Sigmoid colon (tissue), 7 donors: Measurements from ENCODE around the gene PTGIS. TPM values are rescaled to one million over a fixed set of nuclear protein-coding genes. Genes with fewer than 3 reads are reported as not detected.
A peak's percentile ranks its signal among the peaks of the same experiment; 100 is the strongest.

Experiments used
- DNase-seq: peaks from one replicate; pipeline ENCODE4 v3.0.0-alpha.2; 2019
- H3K27ac ChIP-seq, 4 donors: fragments of 200-600 bp; sonication (generic); one replicate each; pipeline ENCODE4 v1.5.1; 2016 to 2019; ENCODE audit warnings: mild to moderate bottlenecking in 1 of 4
- H3K27me3 ChIP-seq, 3 donors: fragments of 200-600 bp; sonication (generic); one replicate each; pipeline ENCODE4 v1.5.1; 2019; ENCODE audit warnings: mild to moderate bottlenecking in 1 of 3
- H3K36me3 ChIP-seq, 4 donors: fragments of 200-600 bp; sonication (generic); one replicate each; pipeline ENCODE4 v1.5.1; 2016 to 2019
- H3K4me1 ChIP-seq, 4 donors: fragments of 200-600 bp; sonication (generic); one replicate each; pipeline ENCODE4 v1.5.1; 2017 to 2019
- H3K4me3 ChIP-seq, 4 donors: fragments of 200-600 bp; sonication (generic); one replicate each; pipeline ENCODE4 v1.5.1; 2017 to 2019; ENCODE audit warnings: mild to moderate bottlenecking in 2 of 4, moderate library complexity in 1 of 4
- H3K9me3 ChIP-seq, 4 donors: fragments of 200-600 bp in 3 of 4; sonication (generic) in 3 of 4; one replicate each; pipeline versions ENCODE4 v1.5.1 to v1.6.1; 2013 to 2019
- CTCF ChIP-seq, 4 experiments: fragments of 450-650 bp in 3 of 4; fragments of 200-600 bp in 1 of 4; IDR thresholded peaks; one replicate each; pipeline ENCODE4 v1.5.1; 2016 to 2019; ENCODE audit warnings: antibody characterized with exemption in 4 of 4, mild to moderate bottlenecking in 3 of 4, moderate library complexity in 2 of 4
- EP300 ChIP-seq, 4 donors: sonication (generic); formaldehyde crosslinking; IDR thresholded peaks; one replicate each; pipeline ENCODE4 v1.6.1; 2017; ENCODE audit warnings: antibody characterized with exemption in 4 of 4
- POLR2A ChIP-seq, 2 donors: fragments of 450-650 bp; IDR thresholded peaks; one replicate each; pipeline ENCODE4 v1.6.1; 2016; ENCODE audit warnings: antibody characterized with exemption in 2 of 2, mild to moderate bottlenecking in 2 of 2, moderate library complexity in 2 of 2
- POLR2AphosphoS5 ChIP-seq, 4 donors: sonication (generic); formaldehyde crosslinking; IDR thresholded peaks; one replicate each; pipeline ENCODE4 v1.6.1; 2017; ENCODE audit warnings: antibody characterized with exemption in 4 of 4
- WGBS, 2 donors: extraction: QIAGEN DNeasy Blood & Tissue Kit; methylation state at CpG; one replicate each; pipeline ENCODE4 v1.1.7; 2013; 5-methylcytosine and 5-hydroxymethylcytosine counted together
- intact Hi-C: fragments of 100-400 bp; cut with DNase I; formaldehyde crosslinking; loops from one replicate; pipeline ENCODE4 v1.15.1; 2023
- polyA plus RNA-seq, 3 donors: library from polyadenylated mRNA; stranded (reverse); fragments of 200-250 nt; gene quantifications; one replicate each; pipeline ENCODE4 v1.2.3, GENCODE V29; 2013
- total RNA-seq, 4 donors: library from RNA; depleted of rRNA; stranded (reverse); fragments of >200 nt; gene quantifications; one replicate each; pipeline ENCODE4 v1.1.0, GENCODE V29; 2016
- donor health status: healthy with polysubstance abuse.
- donor health status: Bipolar disorder and iron deficiency.
- donor health status: healthy.

The PTGIS gene
- total and polyA plus RNA-seq, 7 donors: 0.46 to 241 (median 55.3) TPM

- peak; percentile 60 for DNase-seq
- H3K27me3 ChIP-seq: no peaks in the 10 kb centered on the region
- 78 to 87% methylated on average over 21 of the region's 21 CpGs for WGBS, 2 donors
- peaks cover 0 to 24% (median 6%) of the 10 kb centered on the region in 4 donors for H3K36me3 ChIP-seq
- intact Hi-C loops: loop anchor here (1.0 kb wide), 1 partner anchor 174 kb away; no protein-coding TSS in a partner anchor
- TF ChIP-seq EP300 (IDR thresholded peaks at IDR 0.05) (no peak), POLR2AphosphoS5 (IDR thresholded peaks at IDR 0.05) (no peak), POLR2A (IDR thresholded peaks at IDR 0.05) (no peak), CTCF (IDR thresholded peaks at IDR 0.05) (no peak)
- peak overlapping the region in 3 of 4 donors; percentile 32 to 86 (median 72) for H3K27ac ChIP-seq
- peaks cover 0 to 40% (median 38%) of the 10 kb centered on the region in 4 donors for H3K4me1 ChIP-seq
- H3K4me3 ChIP-seq: no peak overlapping the region
- no peaks in the 10 kb centered on the region for H3K9me3 ChIP-seq
These were observed 60.0 kb downstream of the PTGIS start for GRCh38 chr20:49507741-49508434.

- WGBS, 2 donors: 18 to 38% methylated on average over 9 of the region's 9 CpGs
- TF ChIP-seq EP300 (IDR thresholded peaks at IDR 0.05): no peak
- TF ChIP-seq POLR2AphosphoS5 (IDR thresholded peaks at IDR 0.05): peak in 1 of 4 donors; percentile 8
- H3K4me1 ChIP-seq: peaks cover 0 to 27% (median 25%) of the 10 kb centered on the region in 4 donors
These were observed 62.4 kb downstream of the PTGIS start for GRCh38 chr20:49505518-49505917.

GRCh38 chr20:49503176-49503575 is 64.8 kb downstream of the PTGIS start:
- 80 to 81% methylated on average over 6 of the region's 6 CpGs for WGBS, 2 donors
- H3K4me1 ChIP-seq: peaks cover 0 to 6% (median 6%) of the 10 kb centered on the region in 4 donors
- intact Hi-C loops: no loop called here
- H3K27ac ChIP-seq: no peak overlapping the region
- no peaks in the 10 kb centered on the region for H3K27me3 ChIP-seq
- H3K4me3 ChIP-seq: no peak overlapping the region
- TF ChIP-seq POLR2AphosphoS5 (IDR thresholded peaks at IDR 0.05) (no peak), CTCF (IDR thresholded peaks at IDR 0.05) (no peak), EP300 (IDR thresholded peaks at IDR 0.05) (no peak), POLR2A (IDR thresholded peaks at IDR 0.05) (no peak)
- no peaks in the 10 kb centered on the region for H3K9me3 ChIP-seq
- peak; percentile 32 for DNase-seq
- peaks cover 0 to 17% (median 4%) of the 10 kb centered on the region in 4 donors for H3K36me3 ChIP-seq

More at GRCh38 chr20:49505518-49505917, 62.4 kb downstream of the PTGIS start:
- H3K36me3 ChIP-seq: peaks cover 0 to 17% (median 4%) of the 10 kb centered on the region in 4 donors
- H3K4me3 ChIP-seq: no peak overlapping the region
- intact Hi-C loops: no loop called here
- H3K27ac ChIP-seq: no peak overlapping the region
- no peaks in the 10 kb centered on the region for H3K9me3 ChIP-seq
- H3K27me3 ChIP-seq: no peaks in the 10 kb centered on the region
- peak; percentile 77 for DNase-seq

- no peaks in the 10 kb centered on the region for H3K9me3 ChIP-seq
- peak; percentile 30 for DNase-seq
- WGBS, 2 donors: 67 to 85% methylated on average over 3 of the region's 3 CpGs
- H3K27ac ChIP-seq: no peak overlapping the region
- intact Hi-C loops: no loop called here
- H3K36me3 ChIP-seq: peaks cover 0 to 10% (median 2%) of the 10 kb centered on the region in 4 donors
- no peak overlapping the region for H3K4me3 ChIP-seq
- no peaks in the 10 kb centered on the region for H3K27me3 ChIP-seq
- H3K4me1 ChIP-seq: no peaks in the 10 kb centered on the region
- TF ChIP-seq POLR2AphosphoS5 (IDR thresholded peaks at IDR 0.05) (no peak), CTCF (IDR thresholded peaks at IDR 0.05) (no peak), EP300 (IDR thresholded peaks at IDR 0.05) (no peak), POLR2A (IDR thresholded peaks at IDR 0.05) (no peak)
These were observed 66.0 kb downstream of the PTGIS start for GRCh38 chr20:49501917-49502316.

GRCh38 chr20:49497398-49497669 is 70.6 kb downstream of the PTGIS start:
- DNase-seq: no peak
- Histone ChIP-seq H3K36me3 (no peaks in the 10 kb centered on the region), H3K27ac (no peak overlapping the region), H3K4me1 (no peaks in the 10 kb centered on the region), H3K27me3 (no peaks in the 10 kb centered on the region), H3K9me3 (no peaks in the 10 kb centered on the region), H3K4me3 (no peak overlapping the region)
- intact Hi-C loops: no loop called here
- TF ChIP-seq EP300 (IDR thresholded peaks at IDR 0.05) (no peak), POLR2AphosphoS5 (IDR thresholded peaks at IDR 0.05) (no peak), POLR2A (IDR thresholded peaks at IDR 0.05) (no peak)
- WGBS, 2 donors: 42 to 55% methylated on average over 1 of the region's 1 CpG
